Left lung (tissue), 10 donors: ENCODE data around the gene POLR1E. TPM values are rescaled to one million over a fixed set of nuclear protein-coding genes. Genes with fewer than 3 reads are reported as not detected.

Experiments used
- ATAC-seq: fragments of 200-7000 bp; cut with Tn5 transposase; one replicate; pipeline ENCODE4 v1.9.1; 2020; ENCODE audit warnings: moderate library complexity
- DNase-seq, 4 donors: peaks; one replicate each; pipeline ENCODE4 v3.0.0-alpha.2; 2013 to 2020
- H3K27ac ChIP-seq, 2 donors: fragments of 200-600 bp; sonication (generic) in 1 of 2; one replicate each; pipeline versions ENCODE4 v1.5.0 to v1.8.0; 2020 to 2021
- H3K27me3 ChIP-seq, 2 donors: fragments of 200-600 bp; sonication (generic) in 1 of 2; one replicate each; pipeline versions ENCODE4 v1.5.0 to v1.8.0; 2020 to 2021
- H3K36me3 ChIP-seq, 2 donors: fragments of 200-600 bp; sonication (generic) in 1 of 2; one replicate each; pipeline versions ENCODE4 v1.5.0 to v1.8.0; 2020 to 2021
- H3K4me1 ChIP-seq, 2 donors: fragments of 200-600 bp; one replicate each; pipeline ENCODE4 v1.8.0; 2021
- H3K4me3 ChIP-seq, 2 donors: fragments of 200-600 bp; sonication (generic) in 1 of 2; one replicate each; pipeline versions ENCODE4 v1.5.0 to v1.8.0; 2020 to 2021; ENCODE audit warnings: mild to moderate bottlenecking in 1 of 2
- H3K9me3 ChIP-seq, 2 donors: fragments of 200-600 bp; sonication (generic) in 1 of 2; one replicate each; pipeline versions ENCODE4 v1.5.0 to v1.8.0; 2020 to 2021
- intact Hi-C, 2 donors: fragments of 100-400 bp; cut with DNase I; formaldehyde crosslinking; loops; one replicate each; pipeline versions ENCODE4 v1.11.2 to v1.14.2; 2022
- polyA plus RNA-seq, 6 donors: library from polyadenylated mRNA; unstranded; fragments of 120-200 nt; gene quantifications; one replicate each; pipeline ENCODE4 v1.2.1, GENCODE V29; 2013; ENCODE audit not compliant: insufficient read length in 6 of 6
- total RNA-seq, 2 donors: library from RNA; stranded (reverse); fragmentation: NEBNext Ultra II Directional; extraction: Animal tissue kit (Norgen Biotek cat#: 25700); gene quantifications; one replicate each; pipeline ENCODE4 v1.2.1, GENCODE V29; 2021
- TF ChIP-seq, protein P1 (sequence below), 2 donors: fragments of 200-600 bp; sonication (generic) in 1 of 2; IDR thresholded peaks; one replicate each; pipeline versions ENCODE4 v1.5.0 to v1.8.0; 2021; ENCODE audit warnings: antibody characterized with exemption in 2 of 2
- donor health status: DM: no; HTN: yes; CAD: no.
- donor health status: DM: no; HTN: no; CAD: no.

POLR1E gene
- total and polyA plus RNA-seq, 8 donors = 14.3 to 31.1 (median 28.3) TPM

DNA sequence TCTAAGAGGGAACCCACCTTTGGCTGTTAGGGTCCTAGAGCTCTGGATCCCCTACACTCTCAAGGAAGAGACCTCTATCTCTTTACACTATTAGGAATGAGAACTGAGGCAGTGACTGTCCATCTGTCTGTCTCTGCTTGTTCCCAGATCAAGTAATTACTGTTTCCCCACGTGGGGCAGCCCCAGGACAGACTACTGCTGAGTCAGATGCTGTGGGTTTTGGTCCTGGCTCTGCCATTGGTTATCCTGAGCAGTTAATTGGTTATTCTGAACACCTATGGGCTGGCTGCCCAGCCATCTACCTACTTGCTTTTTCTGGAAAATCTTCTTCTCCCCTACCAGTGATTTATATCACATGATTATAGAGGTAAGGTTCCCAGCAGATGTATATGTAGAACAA is 57.1 kb downstream of the POLR1E start:
- ATAC-seq (no peak), DNase-seq (no peak)
- Histone ChIP-seq H3K27me3 (no peaks in the 10 kb centered on the region), H3K27ac (no peak overlapping the region), H3K9me3 (no peaks in the 10 kb centered on the region), H3K4me1 (no peaks in the 10 kb centered on the region), H3K36me3 (peaks cover 0 to 24% of the 10 kb centered on the region in 2 donors), H3K4me3 (no peak overlapping the region)
- intact Hi-C loops = no loop called here
- TF ChIP-seq, protein P1, sequence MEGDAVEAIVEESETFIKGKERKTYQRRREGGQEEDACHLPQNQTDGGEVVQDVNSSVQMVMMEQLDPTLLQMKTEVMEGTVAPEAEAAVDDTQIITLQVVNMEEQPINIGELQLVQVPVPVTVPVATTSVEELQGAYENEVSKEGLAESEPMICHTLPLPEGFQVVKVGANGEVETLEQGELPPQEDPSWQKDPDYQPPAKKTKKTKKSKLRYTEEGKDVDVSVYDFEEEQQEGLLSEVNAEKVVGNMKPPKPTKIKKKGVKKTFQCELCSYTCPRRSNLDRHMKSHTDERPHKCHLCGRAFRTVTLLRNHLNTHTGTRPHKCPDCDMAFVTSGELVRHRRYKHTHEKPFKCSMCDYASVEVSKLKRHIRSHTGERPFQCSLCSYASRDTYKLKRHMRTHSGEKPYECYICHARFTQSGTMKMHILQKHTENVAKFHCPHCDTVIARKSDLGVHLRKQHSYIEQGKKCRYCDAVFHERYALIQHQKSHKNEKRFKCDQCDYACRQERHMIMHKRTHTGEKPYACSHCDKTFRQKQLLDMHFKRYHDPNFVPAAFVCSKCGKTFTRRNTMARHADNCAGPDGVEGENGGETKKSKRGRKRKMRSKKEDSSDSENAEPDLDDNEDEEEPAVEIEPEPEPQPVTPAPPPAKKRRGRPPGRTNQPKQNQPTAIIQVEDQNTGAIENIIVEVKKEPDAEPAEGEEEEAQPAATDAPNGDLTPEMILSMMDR (IDR thresholded peaks at IDR 0.05) = no peak

DNA sequence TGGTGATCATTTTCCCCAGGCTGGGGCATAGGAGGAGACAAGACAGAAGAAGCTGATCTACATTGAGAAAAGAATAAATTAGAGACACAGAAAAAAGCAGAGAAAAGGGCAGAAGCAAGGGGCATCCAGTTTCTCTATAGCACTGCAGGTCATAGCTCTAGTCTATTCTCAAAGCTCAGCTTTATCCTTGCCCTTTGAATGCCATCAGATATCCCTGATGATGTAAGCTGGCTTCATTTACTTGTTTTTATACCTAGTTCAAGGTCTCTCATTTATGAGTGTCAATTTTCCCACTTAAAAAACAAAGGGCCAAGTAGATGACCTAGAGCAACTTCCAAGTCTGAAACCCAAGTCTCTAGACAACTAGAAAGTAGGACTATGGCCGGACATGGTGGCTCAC is 57.7 kb downstream of the POLR1E start:
- H3K27ac ChIP-seq = no peak overlapping the region
- no peak overlapping the region for H3K4me3 ChIP-seq
- no peaks in the 10 kb centered on the region for H3K9me3 ChIP-seq
- intact Hi-C loops = no loop called here
- no peak for DNase-seq
- no peaks in the 10 kb centered on the region for H3K4me1 ChIP-seq
- no peak for ATAC-seq
- H3K36me3 ChIP-seq = peaks cover 0 to 19% of the 10 kb centered on the region in 2 donors
- TF ChIP-seq, protein P1 (IDR thresholded peaks at IDR 0.05) = no peak
- H3K27me3 ChIP-seq = no peaks in the 10 kb centered on the region

DNA sequence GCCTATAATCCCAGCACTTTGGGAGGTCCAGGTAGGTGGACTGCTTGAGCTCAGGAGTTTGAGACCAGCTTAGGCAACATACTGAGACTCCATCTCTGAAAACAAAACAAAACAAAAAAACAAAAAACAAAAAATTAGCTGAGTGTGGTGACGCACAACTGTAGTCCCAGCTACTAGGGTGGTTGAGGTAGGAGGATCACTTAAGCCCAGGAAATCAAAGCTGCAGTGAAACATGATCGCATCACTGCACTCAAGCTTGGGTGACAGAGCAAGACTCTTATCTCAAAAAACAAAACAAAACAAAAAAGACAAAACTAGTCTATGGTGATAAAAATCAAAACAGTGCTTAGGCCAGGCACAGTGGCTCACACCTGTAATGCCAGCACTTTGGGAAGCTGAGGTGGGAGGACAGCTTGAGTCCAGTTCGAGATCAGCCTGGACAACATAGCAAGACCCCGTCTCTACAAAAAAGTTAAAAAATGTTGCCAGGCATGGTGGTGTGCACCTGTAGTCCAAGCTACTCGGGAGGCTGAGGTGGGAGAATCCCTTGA is 61.7 kb downstream of the POLR1E start:
- Histone ChIP-seq H3K27ac (no peak overlapping the region), H3K9me3 (no peaks in the 10 kb centered on the region), H3K36me3 (no peaks in the 10 kb centered on the region), H3K27me3 (no peaks in the 10 kb centered on the region), H3K4me3 (no peak overlapping the region), H3K4me1 (no peaks in the 10 kb centered on the region)
- TF ChIP-seq, protein P1 (IDR thresholded peaks at IDR 0.05) = no peak
- DNase-seq = no peak
- ATAC-seq = no peak
- intact Hi-C loops = no loop called here

DNA sequence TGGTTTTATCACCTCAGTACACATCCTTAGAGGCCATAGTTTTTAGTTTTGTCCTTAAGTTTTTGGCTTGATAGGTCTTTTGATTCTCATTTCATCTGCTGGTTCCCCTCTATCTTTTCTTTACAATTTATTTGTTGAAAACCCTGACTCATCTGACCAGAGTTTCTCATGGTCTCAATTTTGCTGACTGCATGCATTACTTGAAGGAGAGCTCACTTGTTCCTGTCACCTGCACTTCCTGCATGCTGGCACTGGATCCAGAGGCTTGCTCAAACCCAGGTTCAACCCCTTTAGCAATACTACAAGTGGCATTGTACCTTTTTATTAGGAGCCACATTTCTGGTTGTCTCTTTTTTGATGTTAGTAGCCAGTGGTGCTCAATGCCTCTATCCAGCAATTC is 63.8 kb downstream of the POLR1E start:
- Histone ChIP-seq H3K27me3 (no peaks in the 10 kb centered on the region), H3K27ac (no peak overlapping the region), H3K4me1 (no peaks in the 10 kb centered on the region), H3K4me3 (no peak overlapping the region), H3K9me3 (no peaks in the 10 kb centered on the region), H3K36me3 (no peaks in the 10 kb centered on the region)
- TF ChIP-seq, protein P1 (IDR thresholded peaks at IDR 0.05) = no peak
- DNase-seq = no peak
- intact Hi-C loops = no loop called here
- no peak for ATAC-seq

DNA sequence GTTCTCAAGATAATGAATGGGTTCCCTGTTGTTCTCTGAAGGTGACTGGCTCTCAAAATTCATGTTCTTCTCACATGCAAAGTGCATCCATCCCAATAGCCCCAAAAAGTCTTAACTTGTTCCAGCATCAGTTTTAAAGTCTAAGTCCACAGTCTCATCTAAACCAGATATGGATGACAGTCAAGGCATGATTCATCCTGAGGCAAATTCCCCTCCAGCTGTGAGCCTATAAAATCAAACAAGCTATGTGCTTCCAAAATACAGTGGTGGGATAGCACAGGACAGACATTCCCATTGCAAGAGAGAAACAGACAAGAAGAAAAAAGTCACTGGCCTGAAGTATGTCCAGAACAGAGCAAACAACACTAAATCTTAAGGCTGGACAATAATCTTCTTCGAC is 65.0 kb downstream of the POLR1E start:
- H3K9me3 ChIP-seq = no peaks in the 10 kb centered on the region
- H3K4me1 ChIP-seq = no peaks in the 10 kb centered on the region
- H3K27ac ChIP-seq = no peak overlapping the region
- H3K4me3 ChIP-seq = no peak overlapping the region
- TF ChIP-seq, protein P1 (IDR thresholded peaks at IDR 0.05) = no peak
- H3K27me3 ChIP-seq = no peaks in the 10 kb centered on the region
- intact Hi-C loops = no loop called here
- H3K36me3 ChIP-seq = no peaks in the 10 kb centered on the region
- DNase-seq (no peak), ATAC-seq (no peak)
